Skin of body (tissue), 2 donors: ENCODE results near the gene BIRC3. TPM values are rescaled to one million over a fixed set of nuclear protein-coding genes. Genes with fewer than 3 reads are reported as not detected.
"Not testable (repeated sequence)": the region's sequence is repeated elsewhere in the genome, so short reads cannot be mapped to it uniquely, and the experiment has no call there.

Source experiments
- DNase-seq: peaks from one replicate; lab custom pipeline; 2025; lab: John Stamatoyannopoulos, UW
- total RNA-seq: library from RNA; depleted of rRNA; stranded (reverse); fragments of >200 nt; gene quantifications from one replicate; pipeline ENCODE4 v1.2.3, GENCODE V29; 2014

Gene BIRC3
- total RNA-seq, 1 donor from 2014 or later = 7.6 TPM

- DNase-seq = no peak
Measured at GRCh38 chr11:102295045-102295444, 22.2 kb upstream of the BIRC3 start.

DNA sequence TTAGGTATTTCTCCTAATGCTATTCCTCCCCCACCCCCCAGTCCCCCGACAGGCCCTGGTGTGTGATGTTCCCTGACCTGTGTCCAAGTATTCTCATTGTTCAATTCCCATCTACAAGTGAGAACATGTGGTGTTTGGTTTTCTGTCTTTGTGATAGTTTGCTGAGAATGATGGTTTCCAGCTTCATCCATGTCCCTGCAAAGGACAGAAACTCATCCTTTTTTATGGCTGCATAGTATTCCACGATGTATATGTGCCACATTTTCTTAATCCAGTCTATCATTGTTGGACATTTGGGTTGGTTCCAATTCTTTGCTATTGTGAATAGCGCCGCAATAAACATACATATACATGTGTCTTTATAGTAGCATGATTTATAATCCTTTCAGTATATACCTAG lies 20.5 kb upstream of the BIRC3 start:
- not testable (repeated sequence) for DNase-seq

- DNase-seq = not testable (repeated sequence)
Measured at GRCh38 chr11:102300837-102301236, 16.4 kb upstream of the BIRC3 start.

DNA sequence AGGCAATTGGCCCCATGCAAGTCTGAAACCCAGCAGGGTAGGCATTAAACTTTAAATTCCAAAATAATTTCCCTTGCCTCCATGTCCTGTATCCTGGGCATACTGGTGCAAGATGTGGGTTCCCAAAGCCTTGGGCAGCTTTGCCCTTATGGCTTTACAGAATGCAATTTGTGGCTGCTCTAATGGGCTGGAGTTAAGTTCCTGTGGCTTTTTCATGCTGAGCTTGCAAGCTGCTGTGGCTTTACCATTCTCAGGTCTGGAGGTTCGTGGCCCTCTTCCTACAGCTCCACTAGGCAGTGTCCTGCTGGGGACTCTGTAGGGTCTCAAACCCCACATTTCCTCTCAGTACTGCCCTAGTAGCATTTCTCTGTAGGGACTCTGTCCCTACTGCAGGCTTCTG lies 15.0 kb upstream of the BIRC3 start:
- DNase-seq = no peak

GRCh38 chr11:102304686-102305085 lies 12.6 kb upstream of the BIRC3 start:
- no peak for DNase-seq

DNA sequence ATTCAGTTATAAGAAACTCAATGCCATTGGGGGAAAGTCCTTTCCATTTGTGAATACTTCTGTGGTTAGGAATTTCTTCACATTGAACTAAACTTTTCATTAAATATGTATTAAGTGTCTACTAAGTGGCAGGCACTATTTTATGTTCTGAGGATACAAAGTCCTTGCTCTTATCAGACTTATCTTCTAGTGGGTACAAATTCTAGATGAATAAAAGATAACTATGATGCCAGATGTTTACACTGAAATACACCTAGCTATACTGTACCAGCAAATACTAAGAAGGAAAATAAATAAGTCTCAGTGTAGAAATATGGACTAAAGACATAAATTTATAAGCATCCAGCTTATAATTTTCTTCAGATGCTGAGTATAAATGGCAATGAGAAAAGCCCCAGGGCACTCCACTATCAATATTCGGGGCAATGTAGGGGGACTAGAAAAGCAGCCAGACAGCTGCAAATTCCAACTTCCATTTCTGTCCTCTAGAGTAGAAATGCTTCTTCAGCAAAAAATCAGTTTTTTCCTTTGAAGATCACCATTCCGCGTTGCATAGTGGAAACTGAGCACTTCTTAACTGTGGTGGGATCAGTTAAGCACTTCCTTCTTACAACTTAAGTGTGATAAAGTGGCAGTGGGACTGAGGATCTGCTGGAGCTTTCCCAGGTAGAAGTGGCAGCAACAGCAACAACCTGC lies 11.8 kb upstream of the BIRC3 start:
- DNase-seq = no peak

DNA sequence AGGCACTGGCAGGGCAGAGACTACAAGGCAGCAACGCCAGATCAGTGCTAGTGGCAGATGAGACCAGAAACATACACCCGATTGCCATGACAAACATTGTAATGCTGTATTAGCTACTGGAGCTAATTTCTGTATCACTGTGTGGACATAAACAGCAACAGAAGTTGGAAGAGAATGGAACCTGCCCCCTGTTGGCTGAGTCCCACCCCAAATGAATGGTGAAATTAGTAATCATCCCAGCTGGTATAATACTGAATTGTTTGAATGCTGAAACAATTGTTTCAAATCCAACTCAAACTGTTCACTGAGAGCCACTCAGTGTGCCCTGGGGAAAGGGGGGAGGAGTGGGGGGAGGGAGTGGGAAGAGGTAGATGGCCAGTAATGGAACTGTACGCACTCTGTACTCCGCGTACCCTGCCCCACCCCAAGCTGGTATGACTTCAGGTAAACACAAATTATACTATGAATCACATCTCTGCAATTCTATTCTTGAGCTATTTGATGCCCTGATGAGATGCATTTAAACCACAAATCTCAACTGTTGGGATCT lies 11.2 kb upstream of the BIRC3 start:
- DNase-seq = no peak

DNA sequence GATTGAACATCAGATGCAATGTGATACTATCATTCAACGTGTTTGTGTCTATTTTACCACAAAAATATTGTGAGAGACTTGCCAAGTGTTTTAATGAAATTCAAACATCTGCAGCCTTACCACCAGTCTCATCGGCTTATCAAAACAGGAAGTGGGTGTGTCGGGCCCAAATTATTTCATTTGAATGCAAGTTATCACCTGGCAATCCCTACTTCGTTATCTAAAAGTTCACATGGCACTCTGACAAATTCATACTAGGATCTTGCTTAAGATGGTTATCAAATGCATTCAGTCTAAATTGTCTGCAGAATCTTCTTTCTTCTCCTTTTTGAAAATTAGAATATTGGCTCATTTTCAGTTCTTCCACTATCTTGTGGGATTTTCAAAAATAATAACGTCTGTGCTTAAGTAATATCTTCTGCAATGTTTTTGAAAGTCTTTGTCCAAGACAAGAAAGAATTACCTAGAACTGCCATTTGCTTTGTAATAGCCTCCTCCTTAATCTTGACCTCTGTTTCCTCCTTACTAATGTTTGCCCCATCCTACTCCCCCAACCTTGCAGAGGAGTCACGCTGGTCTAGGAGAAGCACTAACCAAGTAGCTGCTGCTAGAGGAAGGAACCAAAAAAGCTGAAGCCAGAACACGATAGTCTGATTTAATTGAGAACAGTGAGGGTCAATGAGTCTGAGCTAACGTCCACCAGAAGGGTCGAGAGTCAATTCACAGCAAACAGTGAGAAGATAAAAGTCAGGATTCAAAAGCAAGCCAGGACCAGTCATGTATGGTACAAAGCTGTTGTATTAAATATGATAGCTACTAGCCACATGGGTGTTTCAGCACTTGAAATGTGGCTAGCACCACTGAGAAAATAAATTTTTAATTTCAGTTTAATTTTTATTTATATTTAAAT lies 10.2 kb upstream of the BIRC3 start:
- DNase-seq = no peak

DNA sequence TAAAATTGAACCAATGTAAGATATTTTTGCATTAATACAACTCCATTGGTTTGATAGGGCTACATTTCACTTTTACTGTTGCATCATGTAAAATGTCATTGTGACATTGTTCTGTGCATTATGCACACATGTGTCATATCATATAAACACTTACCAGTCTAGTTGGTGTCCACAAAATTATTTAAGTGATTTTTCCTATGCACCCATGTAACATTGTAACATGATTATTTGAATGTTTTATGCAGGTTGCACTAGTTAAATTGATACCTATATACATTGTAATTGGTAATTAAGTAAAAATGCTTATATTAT lies 9.6 kb upstream of the BIRC3 start:
- no peak for DNase-seq

- peak; percentile 5 for DNase-seq
Measured at GRCh38 chr11:102309621-102310541, 7.4 kb upstream of the BIRC3 start.

DNA sequence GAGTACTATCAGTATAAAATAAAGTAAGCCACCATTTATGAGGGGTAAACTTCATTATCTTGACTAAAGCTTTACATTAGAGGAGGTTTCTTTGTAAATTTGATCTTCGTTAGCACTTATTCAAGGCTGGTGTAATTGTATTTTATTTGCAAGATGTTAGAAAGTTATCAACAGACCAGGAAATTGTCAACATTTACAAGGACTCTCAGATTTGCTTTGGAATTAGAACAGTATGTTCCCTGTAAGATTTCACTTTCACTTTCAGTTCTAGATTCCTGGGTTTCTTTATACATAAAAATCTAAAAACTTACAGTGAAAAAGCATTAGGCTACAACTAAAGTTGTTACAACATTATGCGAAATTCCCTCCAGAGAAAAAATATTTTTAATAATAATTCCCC lies 4.6 kb upstream of the BIRC3 start:
- DNase-seq = peak; percentile 47

GRCh38 chr11:102313238-102313940 lies 3.9 kb upstream of the BIRC3 start:
- DNase-seq = peak; percentile 6

DNA sequence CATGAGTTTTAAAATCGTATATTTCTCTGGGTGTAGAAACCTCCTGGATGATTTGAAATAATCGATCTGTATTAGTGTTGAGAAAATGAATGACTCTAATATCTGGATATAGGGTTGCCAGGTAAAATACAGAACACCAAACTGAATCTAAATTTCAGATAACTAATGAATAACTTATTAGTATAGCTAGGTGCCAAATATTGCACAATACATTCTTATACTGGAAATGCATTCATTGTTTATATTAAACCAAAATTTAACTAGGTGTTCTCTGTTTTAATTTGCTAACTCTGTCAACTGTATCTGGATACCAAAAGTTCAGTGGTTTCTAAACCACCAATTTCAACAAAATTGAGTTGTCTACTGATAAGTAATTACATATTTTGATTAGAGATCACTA lies 2.5 kb upstream of the BIRC3 start:
- DNase-seq = no peak

DNA sequence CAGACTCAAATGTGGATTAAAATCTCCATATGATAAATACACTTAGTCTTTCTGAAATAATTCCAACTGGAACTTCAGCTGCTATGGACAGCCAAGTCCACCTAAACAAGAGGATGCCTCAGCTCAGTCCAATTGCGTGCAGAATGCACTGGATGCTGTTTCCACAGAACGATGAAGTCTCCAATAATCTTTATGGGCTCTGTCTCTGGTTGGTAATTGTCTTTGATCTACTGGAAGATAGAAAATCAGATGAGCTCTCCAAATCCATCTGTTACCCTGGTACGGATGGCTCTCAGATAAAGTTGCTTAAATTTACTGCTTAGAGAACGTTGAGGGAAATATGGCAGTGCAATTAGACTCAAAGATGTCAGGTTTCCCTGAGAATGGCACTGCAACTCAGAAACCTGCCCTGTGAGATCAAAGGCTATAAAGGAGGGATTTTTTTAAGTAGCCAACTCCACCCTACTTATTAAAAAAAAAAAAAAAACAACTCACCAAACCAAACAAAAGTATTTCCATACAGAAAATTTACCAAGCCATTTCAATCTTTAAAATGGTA lies 859 bp upstream of the BIRC3 start:
- DNase-seq = no peak

- no peak for DNase-seq
Measured at GRCh38 chr11:102317768-102318103, 452 bp downstream of the BIRC3 start.

- no peak for DNase-seq
Measured at GRCh38 chr11:102318469-102318868, 1.2 kb downstream of the BIRC3 start.

DNA sequence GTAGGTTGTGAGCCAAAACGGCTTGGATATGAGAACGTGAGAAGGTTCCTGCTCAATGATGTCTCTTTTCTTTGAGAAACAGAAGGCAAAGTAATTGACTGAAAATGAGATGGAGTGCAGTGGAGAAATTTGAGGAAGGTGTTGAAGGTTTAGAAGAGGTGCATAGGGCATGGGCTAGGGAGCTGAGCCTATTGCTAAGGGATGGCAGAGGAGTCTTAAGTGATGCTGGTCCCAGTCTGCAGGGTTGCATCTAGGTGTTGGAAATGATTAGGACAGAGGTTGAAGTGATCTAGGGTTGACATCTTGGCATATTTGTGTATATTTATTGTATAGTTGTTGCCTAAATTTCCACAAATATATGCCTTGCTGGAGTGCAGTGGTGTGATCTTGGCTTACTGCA lies 2.3 kb downstream of the BIRC3 start:
- DNase-seq = no peak

DNA sequence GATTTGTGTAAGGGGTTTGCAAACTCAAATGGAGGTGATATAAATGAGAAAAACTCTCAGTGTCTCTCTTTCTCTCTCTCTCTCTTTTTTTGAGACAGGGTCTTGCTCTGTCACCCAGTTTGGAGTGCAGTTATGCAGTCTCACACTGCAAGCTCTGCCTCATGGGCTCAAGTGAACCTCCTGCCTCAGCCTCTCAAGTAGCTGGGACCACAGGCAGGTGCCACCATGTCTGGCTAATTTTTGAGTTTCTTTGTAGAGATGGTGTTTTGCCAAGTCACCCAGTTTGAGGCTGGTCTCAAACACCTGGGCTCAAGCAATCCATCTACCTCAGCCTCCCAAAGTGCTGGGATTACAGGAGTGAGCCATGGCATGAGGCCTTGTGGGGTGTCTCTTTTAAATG lies 2.9 kb downstream of the BIRC3 start:
- DNase-seq = no peak

DNA sequence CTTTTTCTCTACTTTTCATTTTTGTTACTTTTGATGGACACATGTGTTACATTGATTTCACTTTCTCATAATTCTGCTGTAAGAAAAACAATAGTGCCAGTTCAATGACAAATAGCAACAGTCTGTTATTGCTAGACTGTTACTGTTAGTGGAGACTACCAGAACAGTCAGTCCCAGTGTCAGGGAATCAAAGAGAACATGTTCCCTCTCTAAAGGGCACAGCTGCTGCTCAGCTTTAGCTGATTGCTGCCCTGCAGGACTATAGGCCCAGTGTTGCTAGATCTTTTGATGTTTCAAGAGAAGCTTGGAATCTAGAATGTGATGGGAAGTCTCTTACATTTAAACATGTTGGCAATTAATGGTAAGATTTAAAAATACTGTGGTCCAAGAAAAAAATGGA lies 3.4 kb downstream of the BIRC3 start:
- DNase-seq = no peak

DNA sequence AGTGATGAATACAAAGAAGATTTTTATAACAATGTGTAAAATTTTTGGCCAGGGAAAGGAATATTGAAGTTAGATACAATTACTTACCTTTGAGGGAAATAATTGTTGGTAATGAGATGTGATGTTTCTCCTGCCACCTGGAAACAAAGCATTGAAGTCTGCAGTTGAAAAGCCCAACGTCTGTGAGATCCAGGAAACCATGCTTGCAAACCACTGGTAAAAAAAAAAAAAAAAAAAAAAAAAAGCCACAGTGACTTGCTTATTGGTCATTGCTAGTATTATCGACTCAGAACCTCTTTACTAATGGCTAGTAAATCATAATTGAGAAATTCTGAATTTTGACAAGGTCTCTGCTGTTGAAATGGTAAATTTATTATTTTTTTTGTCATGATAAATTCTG lies 5.3 kb downstream of the BIRC3 start:
- no peak for DNase-seq
